Adrenal gland (tissue), 5 donors: ENCODE measurements around the gene TMEM45A.

Source experiments
- POLR2A ChIP-seq, 2 donors: fragments of 450-650 bp; IDR thresholded peaks; one replicate each; pipeline ENCODE4 v1.6.1; 2017; ENCODE audit warnings: antibody characterized with exemption in 2 of 2, mild to moderate bottlenecking in 2 of 2, moderate library complexity in 1 of 2
- TF ChIP-seq, protein P1 (sequence below), 6 experiments: fragments of 450-650 bp in 4 of 6; fragments of 200-600 bp in 2 of 6; sonication (generic) in 1 of 6; IDR thresholded peaks; 1 replicate in 5 of 6; 2 replicates in 1 of 6; pipeline versions ENCODE4 v1.5.1 to v1.8.0; 2016 to 2021; ENCODE audit warnings: antibody characterized with exemption in 6 of 6, mild to moderate bottlenecking in 2 of 6, moderate library complexity in 1 of 6
- donor health status: DM: no; HTN: no; CAD: no.

DNA sequence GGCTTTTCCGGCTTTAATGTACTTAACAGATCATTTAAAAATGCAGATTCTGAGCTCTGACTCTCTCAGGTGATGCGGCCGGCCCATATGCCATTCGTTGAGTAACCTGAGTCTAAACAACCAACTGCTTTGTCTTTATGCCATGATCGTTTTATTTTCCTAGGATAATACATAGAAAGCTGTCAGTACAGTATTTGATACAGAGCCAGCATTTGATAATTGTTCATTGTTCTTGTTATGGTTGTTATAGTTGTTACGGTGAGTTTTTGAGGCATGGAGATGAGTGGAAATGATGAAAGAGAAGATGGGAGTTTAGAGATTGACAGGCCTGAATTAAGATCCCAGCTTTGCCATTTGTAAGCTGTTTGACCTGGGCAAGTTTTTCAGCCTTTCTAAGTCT, 40.0 kb downstream of the TMEM45A start:
- TF ChIP-seq, protein P1, sequence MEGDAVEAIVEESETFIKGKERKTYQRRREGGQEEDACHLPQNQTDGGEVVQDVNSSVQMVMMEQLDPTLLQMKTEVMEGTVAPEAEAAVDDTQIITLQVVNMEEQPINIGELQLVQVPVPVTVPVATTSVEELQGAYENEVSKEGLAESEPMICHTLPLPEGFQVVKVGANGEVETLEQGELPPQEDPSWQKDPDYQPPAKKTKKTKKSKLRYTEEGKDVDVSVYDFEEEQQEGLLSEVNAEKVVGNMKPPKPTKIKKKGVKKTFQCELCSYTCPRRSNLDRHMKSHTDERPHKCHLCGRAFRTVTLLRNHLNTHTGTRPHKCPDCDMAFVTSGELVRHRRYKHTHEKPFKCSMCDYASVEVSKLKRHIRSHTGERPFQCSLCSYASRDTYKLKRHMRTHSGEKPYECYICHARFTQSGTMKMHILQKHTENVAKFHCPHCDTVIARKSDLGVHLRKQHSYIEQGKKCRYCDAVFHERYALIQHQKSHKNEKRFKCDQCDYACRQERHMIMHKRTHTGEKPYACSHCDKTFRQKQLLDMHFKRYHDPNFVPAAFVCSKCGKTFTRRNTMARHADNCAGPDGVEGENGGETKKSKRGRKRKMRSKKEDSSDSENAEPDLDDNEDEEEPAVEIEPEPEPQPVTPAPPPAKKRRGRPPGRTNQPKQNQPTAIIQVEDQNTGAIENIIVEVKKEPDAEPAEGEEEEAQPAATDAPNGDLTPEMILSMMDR (IDR thresholded peaks at IDR 0.05) = no peak
- no peak for TF ChIP-seq POLR2A (IDR thresholded peaks at IDR 0.05)
